Loucy (cell line): ENCODE measurements around the gene CDK6.

Experiments
- H2AFZ ChIP-seq: fragments of 200-600 bp; sonication (generic); 2 replicates; pipeline ENCODE4 v1.6.0; 2016; ENCODE audit warnings: antibody characterized with exemption, mild to moderate bottlenecking, low read length, moderate library complexity
- H3F3A ChIP-seq: fragments of 200-600 bp; 2 replicates; pipeline ENCODE4 v1.6.0; 2016; ENCODE audit warnings: antibody characterized with exemption, low read depth, mild to moderate bottlenecking
- H3K27me3 ChIP-seq: fragments of 200-600 bp; sonication (generic); 2 replicates; pipeline ENCODE4 v1.6.1; 2014; ENCODE audit warnings: low read length, mild to moderate bottlenecking; ENCODE audit not compliant: insufficient read depth, poor library complexity, severe bottlenecking
- H3K36me3 ChIP-seq: fragments of 200-600 bp; sonication (generic); 2 replicates; pipeline ENCODE4 v1.6.1; 2016; ENCODE audit warnings: low read length; ENCODE audit not compliant: insufficient read depth
- H3K4me1 ChIP-seq: fragments of 200-600 bp; sonication (generic); 2 replicates; pipeline ENCODE4 v1.5.1; 2014; ENCODE audit warnings: low read length, mild to moderate bottlenecking; ENCODE audit not compliant: insufficient read depth, poor library complexity, severe bottlenecking
- H3K4me2 ChIP-seq: fragments of 200-600 bp; sonication (generic); 2 replicates; pipeline ENCODE4 v1.6.0; 2014; ENCODE audit warnings: antibody characterized with exemption, low read length, low read depth, mild to moderate bottlenecking; ENCODE audit not compliant: poor library complexity, severe bottlenecking
- H3K4me3 ChIP-seq: fragments of 200-600 bp; sonication (generic); 2 replicates; pipeline ENCODE4 v1.5.1; 2014; ENCODE audit warnings: low read length, mild to moderate bottlenecking, mixed read lengths; ENCODE audit not compliant: poor library complexity, severe bottlenecking
- H3K79me2 ChIP-seq: fragments of 200-600 bp; sonication (generic); 2 replicates; pipeline ENCODE4 v1.6.1; 2014; ENCODE audit warnings: low read length; ENCODE audit not compliant: insufficient read depth
- H3K9ac ChIP-seq: fragments of 200-600 bp; sonication (generic); 2 replicates; pipeline ENCODE4 v1.6.0; 2014; ENCODE audit warnings: mild to moderate bottlenecking, low read depth, low read length, moderate library complexity; ENCODE audit not compliant: poor library complexity, severe bottlenecking
- H3K9me2 ChIP-seq: fragments of 200-600 bp; sonication (generic); replicated peaks from 2 replicates; pipeline ENCODE4 v1.6.1; 2016; ENCODE audit warnings: low read depth, low read length, mixed read lengths
- H3K9me3 ChIP-seq: fragments of 200-600 bp; sonication (generic); 2 replicates; pipeline ENCODE4 v1.6.1; 2014; ENCODE audit warnings: mild to moderate bottlenecking, antibody characterized with exemption, low read length, low read depth; ENCODE audit not compliant: insufficient read depth
- H4K20me1 ChIP-seq: fragments of 200-600 bp; sonication (generic); 2 replicates; pipeline ENCODE4 v1.6.0; 2014; ENCODE audit warnings: antibody characterized with exemption, low read length, mild to moderate bottlenecking; ENCODE audit not compliant: insufficient read depth, poor library complexity, severe bottlenecking
- EZH2phosphoT487 ChIP-seq: fragments of 200-600 bp; IDR thresholded peaks from 2 replicates; pipeline ENCODE4 v1.6.1; 2018; ENCODE audit warnings: antibody characterized with exemption, mild to moderate bottlenecking, moderate library complexity, borderline replicate concordance
- TF ChIP-seq, protein P1 (sequence below): fragments of 200-600 bp; sonication (generic); conservative IDR thresholded peaks from 2 replicates; pipeline ENCODE4 v1.5.1; 2014; ENCODE audit warnings: mild to moderate bottlenecking, antibody characterized with exemption, low read length

The CDK6 gene

DNA sequence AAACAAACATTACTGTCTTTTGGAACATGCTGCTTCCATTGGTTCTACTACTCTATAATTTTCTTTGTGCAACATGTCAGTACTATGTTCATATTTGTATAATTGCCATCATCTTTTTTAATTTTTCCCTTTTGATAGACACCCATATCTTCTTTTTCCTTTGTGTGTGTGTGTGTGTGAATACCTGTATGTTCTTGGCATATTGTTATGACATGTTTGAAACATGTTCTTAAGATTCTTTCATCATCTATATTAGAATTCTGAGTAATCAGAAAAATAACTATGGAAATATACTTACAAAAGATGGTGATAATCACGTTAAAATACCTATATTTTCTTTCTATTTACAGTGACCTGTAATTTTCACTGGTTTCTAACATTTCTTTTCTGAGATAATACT lies 3.5 kb upstream of the CDK6 start:
- Histone ChIP-seq H4K20me1 (peaks cover 3% of the 10 kb centered on the region), H3K4me3 (peak overlapping the region; percentile 87), H3K9me3 (no peaks in the 10 kb centered on the region; the same call in 1 of the 2 replicates), H3K79me2 (peaks cover 100% of the 10 kb centered on the region), H3K36me3 (no peaks in the 10 kb centered on the region), H3K4me2 (peak overlapping the region; percentile 93), H3F3A (no peaks in the 10 kb centered on the region), H3K9me2 (no peaks in the 10 kb centered on the region), H3K27me3 (peaks cover 12% of the 10 kb centered on the region), H3K4me1 (peaks cover 77% of the 10 kb centered on the region), H3K9ac (peak overlapping the region; percentile 98), H2AFZ (no peak overlapping the region)
- TF ChIP-seq, protein P1, sequence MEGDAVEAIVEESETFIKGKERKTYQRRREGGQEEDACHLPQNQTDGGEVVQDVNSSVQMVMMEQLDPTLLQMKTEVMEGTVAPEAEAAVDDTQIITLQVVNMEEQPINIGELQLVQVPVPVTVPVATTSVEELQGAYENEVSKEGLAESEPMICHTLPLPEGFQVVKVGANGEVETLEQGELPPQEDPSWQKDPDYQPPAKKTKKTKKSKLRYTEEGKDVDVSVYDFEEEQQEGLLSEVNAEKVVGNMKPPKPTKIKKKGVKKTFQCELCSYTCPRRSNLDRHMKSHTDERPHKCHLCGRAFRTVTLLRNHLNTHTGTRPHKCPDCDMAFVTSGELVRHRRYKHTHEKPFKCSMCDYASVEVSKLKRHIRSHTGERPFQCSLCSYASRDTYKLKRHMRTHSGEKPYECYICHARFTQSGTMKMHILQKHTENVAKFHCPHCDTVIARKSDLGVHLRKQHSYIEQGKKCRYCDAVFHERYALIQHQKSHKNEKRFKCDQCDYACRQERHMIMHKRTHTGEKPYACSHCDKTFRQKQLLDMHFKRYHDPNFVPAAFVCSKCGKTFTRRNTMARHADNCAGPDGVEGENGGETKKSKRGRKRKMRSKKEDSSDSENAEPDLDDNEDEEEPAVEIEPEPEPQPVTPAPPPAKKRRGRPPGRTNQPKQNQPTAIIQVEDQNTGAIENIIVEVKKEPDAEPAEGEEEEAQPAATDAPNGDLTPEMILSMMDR: no peak
- no peak for TF ChIP-seq EZH2phosphoT487

DNA sequence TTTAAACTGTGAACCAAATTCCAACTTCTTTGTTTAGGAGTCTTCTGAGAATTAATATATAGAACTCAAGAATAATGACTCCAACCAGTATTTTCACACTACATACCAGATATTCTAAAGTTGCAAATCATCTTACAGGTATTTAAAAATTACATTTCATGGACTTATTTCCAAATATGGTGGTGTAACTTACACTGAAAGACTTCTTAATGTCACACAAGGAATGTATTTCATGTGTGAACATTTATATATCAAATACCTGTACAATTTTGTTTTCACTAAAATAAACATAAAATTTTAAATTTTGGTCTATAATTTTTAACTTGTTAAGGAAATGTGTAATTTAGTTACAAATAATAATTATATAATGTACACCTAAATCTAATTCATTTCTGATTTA lies 2.6 kb upstream of the CDK6 start:
- Histone ChIP-seq H3K27me3 (peaks cover 16% of the 10 kb centered on the region), H3K4me1 (peaks cover 67% of the 10 kb centered on the region), H3F3A (peaks cover 5% of the 10 kb centered on the region), H3K9me2 (no peaks in the 10 kb centered on the region), H3K9me3 (no peaks in the 10 kb centered on the region; the same call in 1 of the 2 replicates), H3K4me3 (peak overlapping the region; percentile 87), H2AFZ (no peak overlapping the region), H3K4me2 (peak overlapping the region; percentile 93), H3K36me3 (no peaks in the 10 kb centered on the region), H4K20me1 (peaks cover 9% of the 10 kb centered on the region), H3K79me2 (peaks cover 100% of the 10 kb centered on the region), H3K9ac (peak overlapping the region; percentile 98)
- TF ChIP-seq, protein P1: no peak
- TF ChIP-seq EZH2phosphoT487: no peak

DNA sequence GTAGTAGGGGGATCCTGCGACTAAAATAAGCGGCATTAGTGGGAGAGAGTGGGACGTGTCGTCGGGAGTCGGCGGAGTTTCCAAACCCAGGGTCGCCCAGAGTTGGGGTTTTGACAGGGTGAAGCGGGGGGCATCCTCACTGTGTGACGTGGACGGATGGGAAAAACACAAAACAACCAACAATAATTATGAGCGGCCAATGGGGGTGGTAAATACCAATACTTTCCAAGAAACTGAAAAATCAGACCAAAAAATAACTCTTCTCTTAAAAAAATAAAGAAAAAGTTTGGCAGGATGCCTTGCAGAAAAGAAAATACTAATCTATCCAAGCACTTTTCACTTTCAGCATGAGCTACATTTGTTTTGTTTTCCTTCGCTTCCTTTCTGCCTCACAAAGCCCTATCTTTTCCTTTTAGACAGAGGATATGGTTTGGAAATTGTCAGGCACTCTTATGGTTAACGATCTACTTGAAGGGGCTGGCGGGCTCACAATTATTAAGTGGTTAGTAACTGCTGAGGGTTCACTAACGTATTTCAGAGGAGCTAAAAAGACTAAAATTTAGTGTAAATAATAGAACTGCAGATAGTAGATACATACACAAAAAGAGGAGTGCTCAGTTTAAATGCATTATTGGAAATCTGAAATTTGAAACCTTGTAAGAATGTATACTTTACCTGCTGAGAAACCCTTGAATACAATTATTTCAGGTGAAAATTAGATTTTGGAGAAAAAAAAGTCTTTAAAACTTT lies 802 bp upstream of the CDK6 start:
- H2AFZ ChIP-seq: no peak overlapping the region
- H3K36me3 ChIP-seq: peaks cover 13% of the 10 kb centered on the region
- peaks cover 22% of the 10 kb centered on the region for H4K20me1 ChIP-seq
- H3K4me3 ChIP-seq: peak overlapping the region; percentile 87
- TF ChIP-seq, protein P1: no peak
- TF ChIP-seq EZH2phosphoT487: no peak
- peak overlapping the region; percentile 93 for H3K4me2 ChIP-seq
- peaks cover 29% of the 10 kb centered on the region for H3K27me3 ChIP-seq
- no peaks in the 10 kb centered on the region for H3K9me2 ChIP-seq
- no peaks in the 10 kb centered on the region for H3K9me3 ChIP-seq
- peaks cover 5% of the 10 kb centered on the region for H3F3A ChIP-seq
- H3K79me2 ChIP-seq: peaks cover 100% of the 10 kb centered on the region
- H3K4me1 ChIP-seq: peaks cover 53% of the 10 kb centered on the region
- H3K9ac ChIP-seq: peak overlapping the region; percentile 98
